Endothelial cell of umbilical vein (primary cell): Measurements from ENCODE around the gene ZG16B.

Source experiments
- EZH2 ChIP-seq: IDR thresholded peaks from 2 replicates; pipeline ENCODE4 v1.6.1; 2012; ENCODE audit warnings: borderline replicate concordance, low read depth, mild to moderate bottlenecking, moderate library complexity, low read length, inconsistent platforms; ENCODE audit not compliant: severe bottlenecking
- FOS ChIP-seq: IDR thresholded peaks from 2 replicates; pipeline ENCODE4 v1.6.1; 2011; ENCODE audit warnings: mild to moderate bottlenecking, low read length, moderate library complexity, borderline replicate concordance; ENCODE audit not compliant: insufficient read depth
- GATA2 ChIP-seq: IDR thresholded peaks from 2 replicates; pipeline ENCODE4 v1.7.0; 2011; ENCODE audit warnings: low read depth, mild to moderate bottlenecking, moderate library complexity, mixed read lengths, low read length; ENCODE audit not compliant: insufficient read length, insufficient read depth
- JUN ChIP-seq: IDR thresholded peaks from 2 replicates; pipeline ENCODE4 v1.6.1; 2011; ENCODE audit warnings: borderline replicate concordance, low read depth; ENCODE audit not compliant: insufficient read length, insufficient read depth
- MYC ChIP-seq: IDR thresholded peaks from one replicate; pipeline ENCODE4 v1.6.1; 2011; ENCODE audit warnings: mild to moderate bottlenecking, low read depth, low read length
- POLR2A ChIP-seq: IDR thresholded peaks from 2 replicates; pipeline ENCODE4 v1.6.1; 2012; ENCODE audit warnings: low read depth, mild to moderate bottlenecking, control low read depth, low read length
- POLR2AphosphoS5 ChIP-seq: IDR thresholded peaks from 2 replicates; pipeline ENCODE4 v1.6.1; 2012; ENCODE audit warnings: low read depth, mild to moderate bottlenecking, control low read depth, low read length, moderate library complexity; ENCODE audit not compliant: insufficient read depth
- TF ChIP-seq, protein P1 (sequence below), 2 donors: IDR thresholded peaks; 1 replicate in 1 of 2; 2 replicates in 1 of 2; pipeline ENCODE4 v1.5.1; 2011; ENCODE audit warnings: low read length in 2 of 2, mild to moderate bottlenecking in 2 of 2, moderate library complexity in 2 of 2, control low read depth in 1 of 2, inconsistent platforms in 1 of 2, low read depth in 1 of 2; ENCODE audit not compliant: insufficient read depth in 1 of 2; ENCODE audit errors: extremely low read depth in 1 of 2
- TF ChIP-seq, protein P2 (sequence below): IDR thresholded peaks from 2 replicates; pipeline ENCODE4 v1.6.1; 2011; ENCODE audit not compliant: insufficient read depth, insufficient read length

- TF ChIP-seq MYC (no peak), EZH2 (no peak), GATA2 (no peak), POLR2A (no peak), POLR2AphosphoS5 (no peak), FOS (no peak), JUN (no peak)
- TF ChIP-seq, protein P1, sequence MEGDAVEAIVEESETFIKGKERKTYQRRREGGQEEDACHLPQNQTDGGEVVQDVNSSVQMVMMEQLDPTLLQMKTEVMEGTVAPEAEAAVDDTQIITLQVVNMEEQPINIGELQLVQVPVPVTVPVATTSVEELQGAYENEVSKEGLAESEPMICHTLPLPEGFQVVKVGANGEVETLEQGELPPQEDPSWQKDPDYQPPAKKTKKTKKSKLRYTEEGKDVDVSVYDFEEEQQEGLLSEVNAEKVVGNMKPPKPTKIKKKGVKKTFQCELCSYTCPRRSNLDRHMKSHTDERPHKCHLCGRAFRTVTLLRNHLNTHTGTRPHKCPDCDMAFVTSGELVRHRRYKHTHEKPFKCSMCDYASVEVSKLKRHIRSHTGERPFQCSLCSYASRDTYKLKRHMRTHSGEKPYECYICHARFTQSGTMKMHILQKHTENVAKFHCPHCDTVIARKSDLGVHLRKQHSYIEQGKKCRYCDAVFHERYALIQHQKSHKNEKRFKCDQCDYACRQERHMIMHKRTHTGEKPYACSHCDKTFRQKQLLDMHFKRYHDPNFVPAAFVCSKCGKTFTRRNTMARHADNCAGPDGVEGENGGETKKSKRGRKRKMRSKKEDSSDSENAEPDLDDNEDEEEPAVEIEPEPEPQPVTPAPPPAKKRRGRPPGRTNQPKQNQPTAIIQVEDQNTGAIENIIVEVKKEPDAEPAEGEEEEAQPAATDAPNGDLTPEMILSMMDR (IDR thresholded peaks at IDR 0.05; ENCODE audit: extremely low read depth in 1 of 2, insufficient read depth in 1 of 2, low read depth in 1 of 2, low read length in 2 of 2) = no peak
- TF ChIP-seq, protein P2, sequence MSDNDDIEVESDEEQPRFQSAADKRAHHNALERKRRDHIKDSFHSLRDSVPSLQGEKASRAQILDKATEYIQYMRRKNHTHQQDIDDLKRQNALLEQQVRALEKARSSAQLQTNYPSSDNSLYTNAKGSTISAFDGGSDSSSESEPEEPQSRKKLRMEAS = no peak
Observed at GRCh38 chr16:2834968-2835367, 4.9 kb downstream of the ZG16B start.
